ENCODE results near the gene GPATCH1.
"Not testable (repeated sequence)": the region's sequence is repeated elsewhere in the genome, so short reads cannot be mapped to it uniquely, and the experiment has no call there.

The GPATCH1 gene

GRCh38 chr19:33040994-33041827, 39.8 kb upstream of the GPATCH1 start:
- H3K4me3 ChIP-seq (replicated peaks; ENCODE audit: low read depth, low read length): no peak overlapping the region
- no peak for TF ChIP-seq CTCF (IDR thresholded peaks at IDR 0.05; ENCODE audit: low read depth, low read length, missing control alignments)
- no peak for DNase-seq (ENCODE audit: extremely low read depth, low read depth)

GRCh38 chr19:33041828-33042160, 39.2 kb upstream of the GPATCH1 start:
- not testable (repeated sequence) for H3K4me3 ChIP-seq (replicated peaks; ENCODE audit: low read depth, low read length); DNase-seq (ENCODE audit: extremely low read depth, low read depth)

GRCh38 chr19:33047422-33047821, 33.6 kb upstream of the GPATCH1 start:
- H3K4me3 ChIP-seq (replicated peaks; ENCODE audit: low read depth, low read length): no peak overlapping the region

GRCh38 chr19:33048806-33049676, 31.9 kb upstream of the GPATCH1 start:
- no peak for DNase-seq (ENCODE audit: extremely low read depth, low read depth)
- TF ChIP-seq CTCF (IDR thresholded peaks at IDR 0.05; ENCODE audit: low read depth, low read length, missing control alignments): no peak
- no peak overlapping the region for H3K4me3 ChIP-seq (replicated peaks; ENCODE audit: low read depth, low read length)

More at GRCh38 chr19:33047422-33047821, 33.6 kb upstream of the GPATCH1 start:
- no peak for TF ChIP-seq CTCF (IDR thresholded peaks at IDR 0.05; ENCODE audit: low read depth, low read length, missing control alignments)
- no peak for DNase-seq (ENCODE audit: extremely low read depth, low read depth)

- H3K4me3 ChIP-seq (replicated peaks; ENCODE audit: low read depth, low read length): no peak overlapping the region
- no peak for DNase-seq (ENCODE audit: extremely low read depth, low read depth)
- no peak for TF ChIP-seq CTCF (IDR thresholded peaks at IDR 0.05; ENCODE audit: low read depth, low read length, missing control alignments)
Observed at GRCh38 chr19:33050110-33050509, 30.9 kb upstream of the GPATCH1 start.

- TF ChIP-seq CTCF (IDR thresholded peaks at IDR 0.05; ENCODE audit: low read depth, low read length, missing control alignments): no peak
- DNase-seq (ENCODE audit: extremely low read depth, low read depth): no peak
- H3K4me3 ChIP-seq (replicated peaks; ENCODE audit: low read depth, low read length): no peak overlapping the region
Observed at GRCh38 chr19:33052352-33052972, 28.5 kb upstream of the GPATCH1 start.

GRCh38 chr19:33054623-33055022, 26.4 kb upstream of the GPATCH1 start:
- no peak overlapping the region for H3K4me3 ChIP-seq (replicated peaks; ENCODE audit: low read depth, low read length)
- no peak for DNase-seq (ENCODE audit: extremely low read depth, low read depth)
- TF ChIP-seq CTCF (IDR thresholded peaks at IDR 0.05; ENCODE audit: low read depth, low read length, missing control alignments): no peak
